GM18526 (cell line): Measurements from ENCODE around the gene TRPM3.

ENCODE experiments used
- POLR2A ChIP-seq: IDR thresholded peaks from 3 replicates; pipeline ENCODE4 v1.6.1; 2011; ENCODE audit not compliant: insufficient read length; ENCODE audit errors: extremely low read depth

TRPM3 gene

DNA sequence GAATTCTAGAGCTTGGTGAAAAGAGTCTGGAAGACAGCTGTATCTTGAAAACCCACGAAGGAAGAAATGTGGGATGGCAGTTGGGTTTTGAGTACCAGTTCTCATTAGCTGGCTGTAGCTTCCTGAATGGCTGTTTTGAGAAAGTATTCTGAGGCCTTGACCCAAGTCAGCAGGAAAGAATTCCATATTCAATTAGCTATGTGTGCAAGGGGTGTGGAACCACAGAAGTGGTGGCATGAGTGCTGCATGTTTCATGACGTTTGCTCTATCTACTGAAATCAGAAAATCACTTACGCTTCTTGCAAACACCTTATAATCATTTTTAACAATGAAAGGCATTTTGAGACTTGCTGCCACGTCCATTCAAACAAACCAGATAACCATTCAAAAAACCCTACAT lies 69.1 kb downstream of the TRPM3 start:
- TF ChIP-seq POLR2A: no peak

DNA sequence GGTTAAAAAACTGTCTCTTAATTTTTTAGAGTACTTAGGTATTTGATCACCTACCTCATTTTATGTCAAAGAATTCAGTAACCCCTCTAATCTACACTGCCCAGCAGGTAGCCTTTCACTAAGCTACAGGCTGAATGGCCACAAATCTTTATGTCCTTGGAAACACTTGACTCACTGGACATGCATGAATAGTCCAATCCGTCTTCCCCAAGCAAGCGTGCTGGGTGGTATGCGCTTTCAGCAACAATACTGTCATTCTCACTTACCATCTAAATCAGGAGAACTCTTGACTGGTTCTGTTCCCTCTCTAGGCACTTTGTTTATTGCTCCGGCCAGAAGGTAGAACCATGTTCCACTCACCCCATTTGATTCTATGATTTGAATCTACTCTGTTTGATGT lies 73.1 kb downstream of the TRPM3 start:
- no peak for TF ChIP-seq POLR2A

DNA sequence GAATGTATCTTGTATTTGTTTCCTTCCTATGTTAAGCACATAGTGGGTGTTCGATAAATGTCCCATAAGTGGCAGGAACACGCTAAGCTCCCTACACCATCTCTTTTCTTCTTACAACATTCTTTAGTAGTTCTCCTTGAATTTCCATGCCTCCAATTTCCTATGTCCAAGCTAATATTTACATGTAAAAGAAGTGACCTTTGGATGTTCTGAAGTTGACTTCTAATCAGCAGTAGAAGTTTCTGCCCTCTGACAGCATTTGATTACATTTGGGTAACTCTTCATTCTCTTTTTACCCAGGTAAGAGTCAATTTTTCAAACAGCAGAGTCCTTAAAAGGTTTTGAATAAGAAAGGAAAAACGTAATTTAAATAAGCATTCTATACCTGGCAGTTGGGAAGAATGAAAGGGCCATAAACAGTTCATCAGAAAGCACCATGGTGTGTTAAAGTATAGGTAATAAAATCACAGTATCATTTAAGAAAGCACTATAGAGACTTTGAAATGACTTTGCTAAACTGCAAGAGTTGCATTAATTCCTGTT lies 78.9 kb downstream of the TRPM3 start:
- no peak for TF ChIP-seq POLR2A

DNA sequence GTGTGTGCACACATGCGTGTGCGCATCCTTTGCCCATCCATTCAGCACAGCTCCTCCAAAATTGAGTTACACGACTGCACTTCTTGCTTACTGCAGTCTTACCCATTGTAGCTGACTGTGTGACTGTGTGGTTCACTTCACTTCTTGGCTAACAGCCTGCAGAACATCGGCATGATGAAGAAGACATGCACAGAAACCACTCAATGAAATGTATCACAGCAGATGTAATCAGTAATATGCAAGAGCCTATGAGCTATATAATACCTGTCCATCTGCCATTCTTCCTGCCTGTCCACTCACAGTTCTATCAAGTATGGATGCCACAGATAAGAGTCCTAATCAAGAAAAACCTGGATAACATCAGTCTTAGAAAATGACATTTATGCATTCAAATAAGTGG lies 83.9 kb downstream of the TRPM3 start:
- TF ChIP-seq POLR2A: no peak

DNA sequence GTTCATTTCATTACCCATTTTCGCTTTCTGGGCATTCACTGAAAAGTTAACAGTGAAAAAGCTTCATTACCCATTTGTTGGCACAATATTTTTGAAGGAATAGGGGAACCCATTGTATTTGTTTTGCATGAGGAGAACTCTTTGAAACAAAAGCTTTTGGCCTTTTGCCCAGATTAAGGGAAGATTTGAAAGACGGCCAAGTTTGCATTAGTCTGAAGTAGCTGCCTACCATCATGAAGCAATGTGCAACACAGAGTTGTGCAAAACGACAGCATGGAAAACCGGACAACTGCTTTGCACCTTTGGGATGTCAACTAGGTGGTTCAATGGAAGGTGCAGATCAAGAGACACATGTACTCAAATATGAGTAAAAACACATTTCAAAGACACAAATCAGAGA lies 84.9 kb downstream of the TRPM3 start:
- TF ChIP-seq POLR2A: no peak

DNA sequence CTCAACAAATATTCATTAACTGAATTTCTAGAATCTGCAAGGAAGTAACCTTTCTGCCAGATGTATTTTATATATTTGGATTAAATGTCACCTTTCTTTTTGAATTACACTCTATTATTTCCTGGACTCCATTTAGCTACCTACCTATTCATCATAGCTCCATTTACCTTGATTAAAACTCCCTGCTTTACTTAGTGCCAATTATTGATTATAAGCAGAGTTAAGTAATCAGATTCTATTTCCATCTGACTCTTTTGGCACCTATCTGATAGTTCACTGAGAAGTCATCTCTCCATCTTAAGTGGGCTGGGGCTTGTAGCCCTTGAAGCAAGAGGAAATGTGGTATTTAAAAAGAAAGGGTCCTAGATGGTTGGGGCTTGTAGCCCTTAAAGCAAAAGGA lies 88.6 kb downstream of the TRPM3 start:
- TF ChIP-seq POLR2A: no peak

DNA sequence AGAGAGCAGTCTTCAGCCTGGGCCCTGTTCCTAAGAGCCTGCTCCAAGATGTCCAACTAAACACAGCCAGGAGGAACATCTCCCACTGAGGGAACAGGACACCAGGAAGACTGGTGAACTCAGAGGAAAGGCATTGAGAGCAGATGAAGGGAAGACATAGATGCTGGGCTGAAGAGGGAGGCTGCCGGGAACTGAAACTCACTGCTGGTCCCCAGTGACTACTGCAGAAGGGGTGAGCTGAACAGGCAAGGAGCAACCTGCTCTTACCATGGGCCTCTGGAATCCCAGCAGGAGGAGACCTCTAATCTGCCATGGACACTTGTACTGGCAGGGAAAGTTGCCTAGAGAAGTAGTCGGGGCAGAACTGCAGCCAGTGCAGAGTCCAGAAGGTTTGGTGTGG lies 95.7 kb downstream of the TRPM3 start:
- no peak for TF ChIP-seq POLR2A

DNA sequence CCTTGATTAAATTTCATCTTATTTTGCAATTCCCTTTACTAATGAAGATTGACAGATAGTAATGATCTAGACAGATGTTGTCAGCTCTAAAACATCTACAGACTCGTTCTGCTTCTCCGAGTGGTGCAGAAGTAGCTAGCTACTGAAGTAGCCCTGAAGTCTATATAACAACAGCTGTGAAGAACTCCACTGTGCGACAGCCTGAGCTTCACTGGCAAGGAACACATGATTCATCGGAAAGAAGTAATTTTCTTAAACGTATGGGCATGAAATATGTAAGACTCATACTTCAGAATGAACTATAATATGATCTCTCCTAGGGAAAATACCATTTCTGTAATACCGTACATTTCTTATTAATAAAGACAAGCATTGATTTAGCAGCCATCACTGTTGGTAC lies 96.2 kb downstream of the TRPM3 start:
- no peak for TF ChIP-seq POLR2A

DNA sequence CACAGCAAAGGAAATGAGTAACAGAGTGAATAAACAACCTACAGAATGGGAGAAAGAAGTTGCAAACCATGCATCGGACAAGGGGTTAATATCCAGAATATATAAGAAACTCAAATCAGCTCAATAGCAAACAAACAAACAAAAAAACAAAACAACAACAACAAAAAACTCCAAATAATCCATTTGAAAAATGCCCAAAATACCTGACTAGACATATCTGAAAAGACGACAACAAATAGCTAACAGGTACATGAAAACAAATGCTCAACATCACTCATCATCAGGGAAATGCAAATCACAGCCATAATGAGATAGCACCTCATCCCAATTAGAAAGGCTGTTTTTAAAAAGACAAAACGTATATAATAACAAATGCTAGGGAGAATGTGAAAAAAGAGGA lies 111.2 kb downstream of the TRPM3 start:
- no peak for TF ChIP-seq POLR2A

DNA sequence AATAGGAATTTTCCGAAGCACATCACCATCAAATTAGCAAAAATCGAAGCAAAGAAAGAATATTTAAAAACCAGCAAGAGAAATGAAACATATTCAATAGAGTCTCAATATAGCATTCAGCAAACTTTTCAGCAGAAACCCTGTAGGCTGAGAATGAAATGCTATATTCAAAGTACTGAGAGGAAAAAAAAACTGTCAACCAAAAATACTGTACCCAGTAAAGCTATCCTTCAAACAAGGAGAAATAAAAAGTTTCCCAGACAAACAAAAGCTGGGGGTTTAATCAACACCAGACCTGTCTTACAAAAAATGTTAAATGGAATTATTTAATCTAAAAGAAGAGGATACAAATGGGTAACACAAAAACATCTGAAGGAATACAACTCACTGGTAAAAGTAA lies 116.0 kb downstream of the TRPM3 start:
- TF ChIP-seq POLR2A: no peak

DNA sequence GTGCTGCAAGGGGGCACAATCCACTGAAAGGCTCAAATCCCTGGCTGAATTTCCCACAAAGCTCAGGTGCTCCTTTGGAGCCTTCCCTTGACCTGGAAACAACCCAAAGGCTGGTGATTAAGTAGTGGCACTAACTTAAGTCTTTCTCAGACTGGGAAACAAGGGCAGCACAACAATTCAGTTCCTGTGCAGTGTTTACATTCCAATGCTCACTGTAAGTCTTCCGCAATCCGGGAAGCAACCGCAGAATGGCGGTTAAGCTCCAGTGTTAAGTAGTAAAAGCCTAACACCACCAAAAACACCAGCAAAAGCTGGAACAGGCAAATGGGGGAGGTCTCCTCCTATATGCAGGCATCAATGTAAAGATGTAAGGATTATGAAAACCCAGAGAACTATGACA lies 117.2 kb downstream of the TRPM3 start:
- TF ChIP-seq POLR2A: no peak

DNA sequence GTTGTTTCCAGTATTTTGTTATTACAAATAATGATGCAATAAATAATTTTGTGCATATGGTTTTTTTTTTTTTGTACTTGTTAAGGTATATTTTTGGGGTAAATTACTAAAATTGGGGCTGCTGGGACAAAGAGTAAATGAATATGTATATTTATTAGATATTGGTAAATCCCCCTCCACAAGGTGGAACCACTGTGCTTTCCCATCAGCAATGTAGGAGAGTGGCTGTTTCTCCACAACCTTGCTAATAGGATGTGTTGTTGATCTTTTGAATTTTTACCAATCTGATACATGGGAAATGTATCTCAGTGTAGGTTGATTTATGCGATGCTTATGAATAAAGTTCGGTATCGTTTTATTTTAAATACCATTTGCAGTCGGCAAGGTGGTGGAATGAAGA lies 118.1 kb downstream of the TRPM3 start:
- no peak for TF ChIP-seq POLR2A

DNA sequence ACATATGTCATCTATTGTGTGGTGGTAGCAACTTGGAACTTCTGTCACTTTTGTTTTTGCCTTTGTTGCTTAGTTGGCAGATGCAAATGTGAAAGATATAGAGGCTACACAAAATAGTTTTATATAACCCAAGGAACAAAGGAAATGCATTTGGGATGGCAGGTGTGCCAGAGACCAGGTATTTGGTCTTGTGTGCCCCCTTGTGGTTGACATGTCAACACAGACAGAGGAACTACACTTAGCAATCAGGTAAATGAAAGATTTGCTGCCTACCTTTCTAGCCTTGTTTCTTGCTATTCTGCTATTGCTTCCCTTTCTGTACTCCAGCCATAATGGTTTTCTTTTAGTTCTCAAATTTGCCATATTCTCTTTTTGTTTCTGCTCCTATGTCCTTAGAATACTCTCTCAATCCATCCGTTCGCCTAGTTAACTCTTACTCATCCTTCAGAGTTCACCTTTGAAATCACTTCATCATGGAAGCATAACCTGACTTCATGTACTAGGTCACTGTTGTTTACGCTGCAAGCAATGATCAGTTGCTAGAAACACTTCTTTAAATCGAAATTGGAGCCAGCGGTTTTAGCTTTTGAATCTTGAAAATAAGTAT lies 119.5 kb downstream of the TRPM3 start:
- TF ChIP-seq POLR2A: no peak

DNA sequence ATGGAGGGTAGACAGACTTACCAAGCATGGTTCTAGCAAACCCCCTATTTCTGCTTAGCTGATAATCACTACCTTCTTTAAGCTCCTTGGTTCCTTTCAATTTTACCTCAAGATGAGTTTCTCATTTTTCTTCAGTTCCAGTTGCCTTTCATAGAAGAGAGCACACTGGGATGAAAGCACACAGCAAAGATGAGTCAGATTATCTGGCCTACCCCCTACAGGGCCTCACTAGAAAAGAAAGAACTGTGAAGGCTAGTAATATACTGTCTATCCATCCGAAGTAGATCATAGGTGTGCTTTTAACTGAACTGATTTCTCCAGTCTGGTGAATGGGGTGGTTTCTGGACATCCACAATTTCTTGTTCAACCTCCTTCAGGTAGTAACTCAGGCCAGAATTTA lies 122.5 kb downstream of the TRPM3 start:
- no peak for TF ChIP-seq POLR2A

DNA sequence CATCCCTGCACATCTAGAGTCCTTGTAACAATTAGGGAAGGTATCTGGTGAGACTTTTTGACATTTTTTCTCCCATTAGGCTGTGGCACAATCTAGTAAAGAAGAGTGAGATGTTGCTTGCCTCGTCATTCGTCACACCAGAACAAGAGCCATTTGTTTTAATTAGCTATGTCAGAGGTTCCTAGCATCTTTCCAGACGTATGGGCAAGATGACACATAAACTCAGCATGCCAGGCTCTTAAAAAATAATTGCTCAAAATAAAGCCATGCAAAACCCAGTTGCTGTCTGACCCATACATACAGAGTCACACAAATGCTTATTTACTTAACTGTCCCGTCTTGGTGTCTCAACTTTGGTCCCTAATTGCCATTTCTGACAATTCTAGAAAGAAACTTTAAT lies 125.9 kb downstream of the TRPM3 start:
- TF ChIP-seq POLR2A: no peak

DNA sequence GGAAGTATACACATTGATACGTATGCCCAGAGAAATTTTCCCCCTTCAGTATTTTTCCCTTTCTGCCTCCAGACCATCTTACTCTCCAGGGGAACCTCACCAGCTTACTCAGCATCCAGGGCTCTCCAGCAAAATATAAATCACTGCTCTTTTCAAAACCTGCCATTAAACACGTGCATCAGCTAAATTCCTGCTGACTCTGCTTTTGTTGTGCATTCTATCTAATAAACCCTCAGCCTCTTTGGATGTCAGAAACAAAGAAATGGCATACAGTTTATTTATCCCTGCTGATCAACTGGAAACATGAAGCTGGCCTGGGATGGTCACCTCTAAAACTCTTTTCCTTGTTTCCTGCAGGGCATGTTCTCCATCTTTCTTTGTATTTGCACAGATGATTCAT lies 126.8 kb downstream of the TRPM3 start:
- no peak for TF ChIP-seq POLR2A

DNA sequence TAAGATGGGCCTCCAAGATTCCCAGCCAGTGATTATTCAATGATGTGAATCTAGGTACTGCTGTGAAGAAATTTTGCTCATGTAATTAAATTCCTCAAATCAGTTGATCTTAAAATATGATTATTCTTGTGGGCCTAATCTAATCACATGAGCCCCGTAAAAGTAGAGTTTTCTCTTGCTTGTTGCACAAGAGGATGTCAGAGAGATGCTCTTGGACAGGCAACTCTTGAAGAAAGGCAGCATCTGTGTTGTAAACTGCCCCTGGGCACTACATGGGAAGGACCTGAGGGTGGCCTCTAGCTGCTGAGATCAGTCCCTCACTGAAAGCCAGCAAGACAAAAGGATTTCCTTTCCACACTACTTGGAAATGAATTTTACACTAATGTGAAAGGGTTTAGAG lies 132.9 kb downstream of the TRPM3 start:
- no peak for TF ChIP-seq POLR2A
